Measurements from ENCODE around the gene BTBD7. TPM values are rescaled to one million over a fixed set of nuclear protein-coding genes. Genes with fewer than 3 reads are reported as not detected.
A peak's percentile ranks its signal among the peaks of the same experiment; 100 is the strongest.
"Not testable (repeated sequence)": the region's sequence is repeated elsewhere in the genome, so short reads cannot be mapped to it uniquely, and the experiment has no call there.

Gene BTBD7, protein sequence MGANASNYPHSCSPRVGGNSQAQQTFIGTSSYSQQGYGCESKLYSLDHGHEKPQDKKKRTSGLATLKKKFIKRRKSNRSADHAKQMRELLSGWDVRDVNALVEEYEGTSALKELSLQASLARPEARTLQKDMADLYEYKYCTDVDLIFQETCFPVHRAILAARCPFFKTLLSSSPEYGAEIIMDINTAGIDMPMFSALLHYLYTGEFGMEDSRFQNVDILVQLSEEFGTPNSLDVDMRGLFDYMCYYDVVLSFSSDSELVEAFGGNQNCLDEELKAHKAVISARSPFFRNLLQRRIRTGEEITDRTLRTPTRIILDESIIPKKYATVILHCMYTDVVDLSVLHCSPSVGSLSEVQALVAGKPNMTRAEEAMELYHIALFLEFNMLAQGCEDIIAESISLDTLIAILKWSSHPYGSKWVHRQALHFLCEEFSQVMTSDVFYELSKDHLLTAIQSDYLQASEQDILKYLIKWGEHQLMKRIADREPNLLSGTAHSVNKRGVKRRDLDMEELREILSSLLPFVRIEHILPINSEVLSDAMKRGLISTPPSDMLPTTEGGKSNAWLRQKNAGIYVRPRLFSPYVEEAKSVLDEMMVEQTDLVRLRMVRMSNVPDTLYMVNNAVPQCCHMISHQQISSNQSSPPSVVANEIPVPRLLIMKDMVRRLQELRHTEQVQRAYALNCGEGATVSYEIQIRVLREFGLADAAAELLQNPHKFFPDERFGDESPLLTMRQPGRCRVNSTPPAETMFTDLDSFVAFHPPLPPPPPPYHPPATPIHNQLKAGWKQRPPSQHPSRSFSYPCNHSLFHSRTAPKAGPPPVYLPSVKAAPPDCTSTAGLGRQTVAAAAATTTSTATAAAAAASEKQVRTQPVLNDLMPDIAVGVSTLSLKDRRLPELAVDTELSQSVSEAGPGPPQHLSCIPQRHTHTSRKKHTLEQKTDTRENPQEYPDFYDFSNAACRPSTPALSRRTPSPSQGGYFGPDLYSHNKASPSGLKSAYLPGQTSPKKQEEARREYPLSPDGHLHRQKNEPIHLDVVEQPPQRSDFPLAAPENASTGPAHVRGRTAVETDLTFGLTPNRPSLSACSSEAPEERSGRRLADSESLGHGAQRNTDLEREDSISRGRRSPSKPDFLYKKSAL
- 9.4 and 12.7 TPM in 2 replicates for total RNA-seq (2014; rRNA removed; shearing (Covaris generic))

DNA sequence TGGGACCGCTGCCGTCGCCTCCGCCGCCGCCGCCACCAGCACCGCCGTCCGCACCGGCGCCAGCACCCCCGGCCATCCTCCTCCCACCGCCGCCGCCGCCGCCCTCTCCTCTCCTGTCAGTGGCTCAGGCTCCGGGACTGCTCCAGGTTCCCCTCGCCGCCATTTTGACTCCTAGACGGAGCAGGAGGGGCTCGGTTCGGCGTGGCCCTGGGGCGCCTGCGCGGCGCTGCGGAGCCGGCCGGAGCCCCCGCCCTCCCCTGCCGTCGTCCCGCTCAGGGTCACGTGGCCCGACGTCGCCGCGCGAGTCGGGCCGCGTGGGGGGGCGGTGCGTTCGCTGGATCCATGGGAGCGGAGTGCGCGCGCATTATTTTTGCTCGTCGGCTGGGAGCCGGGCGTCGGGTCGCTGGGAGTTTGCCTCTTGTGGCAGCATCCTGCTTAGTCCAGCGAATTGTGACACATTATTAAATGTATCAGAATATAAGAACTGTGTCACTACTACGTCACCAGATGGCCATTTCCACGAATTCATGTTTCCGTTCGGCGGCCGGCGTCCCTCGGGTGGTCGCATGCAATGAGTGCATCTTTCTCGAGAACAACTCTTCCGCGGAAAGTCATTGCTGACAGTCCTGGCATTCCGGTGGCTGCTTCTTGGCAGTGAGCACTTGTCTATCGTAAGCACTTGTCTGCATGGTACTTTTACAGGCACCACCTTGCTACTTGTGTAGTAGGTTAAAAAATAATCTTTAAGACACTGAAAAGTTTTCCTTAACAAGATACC, at the start of gene BTBD7:
Gene BTBD7 (minus strand): TSS at position 184 of the 778 bp plus-strand sequence. CDS start 36,985 bp downstream, outside the sequence.
- in situ Hi-C loops (cut with HindIII; ENCODE audit: low sequenced_read_pairs), result no loop called here
- peak; percentile 90 for DNase-seq (ENCODE audit: low spot score)

DNA sequence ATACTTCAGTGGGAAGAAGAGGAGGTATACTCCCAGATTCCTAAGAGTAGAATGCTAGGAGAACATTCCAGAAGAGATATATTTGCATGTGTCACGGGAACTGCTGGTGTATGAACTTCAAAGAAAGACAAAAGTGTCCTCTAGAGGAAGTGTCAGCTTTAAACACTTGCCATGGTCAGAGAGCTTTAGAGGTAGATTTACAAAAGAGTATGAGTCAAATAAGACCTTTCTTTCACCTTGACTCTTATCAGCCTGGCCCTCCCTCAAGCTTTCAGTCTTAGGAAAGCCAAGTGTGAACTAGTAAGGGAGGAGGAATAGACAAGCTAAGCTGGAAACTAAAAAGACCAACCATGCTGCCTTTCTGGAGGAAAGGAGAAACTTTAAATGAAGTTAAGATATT, 48.8 kb upstream of the BTBD7 start:
- DNase-seq (ENCODE audit: low spot score), result no peak
- in situ Hi-C loops (cut with HindIII; ENCODE audit: low sequenced_read_pairs), result no loop called here

DNA sequence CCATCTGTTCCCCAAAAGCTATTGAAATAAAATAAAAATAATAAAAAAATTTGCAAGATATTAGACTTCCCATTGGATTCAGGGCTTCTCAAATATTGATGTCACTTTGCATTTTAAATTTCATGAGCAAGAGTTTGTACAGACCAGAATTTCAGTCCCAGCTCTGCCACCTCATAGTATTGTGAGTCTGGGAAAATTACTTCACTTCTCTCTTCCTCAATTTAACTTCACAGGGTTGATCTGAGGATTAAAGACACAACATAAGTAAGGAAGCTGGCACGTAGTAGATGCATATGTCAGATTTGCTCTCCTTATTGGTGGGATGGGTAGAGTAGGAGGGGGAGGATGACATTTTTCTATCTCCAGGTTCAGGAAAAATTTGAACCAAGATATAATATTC, 47.0 kb upstream of the BTBD7 start:
- in situ Hi-C loops (cut with HindIII; ENCODE audit: low sequenced_read_pairs), result no loop called here
- DNase-seq (ENCODE audit: low spot score), result no peak

DNA sequence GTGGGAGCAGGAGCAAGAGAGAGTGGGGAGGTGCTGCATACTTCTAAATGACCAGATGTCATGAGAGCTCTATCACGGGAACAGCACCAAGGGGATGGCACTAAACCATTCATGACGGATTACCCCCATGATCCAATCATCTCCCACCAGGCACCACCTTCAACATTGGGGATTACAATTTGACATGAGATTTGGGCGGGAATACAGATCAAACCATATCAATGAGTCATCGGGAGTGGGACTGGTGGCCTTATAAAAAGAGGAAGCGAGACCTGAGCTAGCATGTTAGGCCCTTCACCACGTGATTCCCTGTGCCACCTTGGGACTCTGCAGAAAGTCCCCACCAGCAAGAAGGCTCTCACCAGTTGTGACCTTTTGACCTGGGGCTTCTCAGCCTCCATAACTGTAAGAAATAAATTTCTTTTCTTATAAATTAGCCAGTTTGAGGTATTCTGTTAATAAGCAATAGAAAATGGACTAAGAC, 42.9 kb upstream of the BTBD7 start:
- in situ Hi-C loops (cut with HindIII; ENCODE audit: low sequenced_read_pairs), result no loop called here
- no peak for DNase-seq (ENCODE audit: low spot score)

DNA sequence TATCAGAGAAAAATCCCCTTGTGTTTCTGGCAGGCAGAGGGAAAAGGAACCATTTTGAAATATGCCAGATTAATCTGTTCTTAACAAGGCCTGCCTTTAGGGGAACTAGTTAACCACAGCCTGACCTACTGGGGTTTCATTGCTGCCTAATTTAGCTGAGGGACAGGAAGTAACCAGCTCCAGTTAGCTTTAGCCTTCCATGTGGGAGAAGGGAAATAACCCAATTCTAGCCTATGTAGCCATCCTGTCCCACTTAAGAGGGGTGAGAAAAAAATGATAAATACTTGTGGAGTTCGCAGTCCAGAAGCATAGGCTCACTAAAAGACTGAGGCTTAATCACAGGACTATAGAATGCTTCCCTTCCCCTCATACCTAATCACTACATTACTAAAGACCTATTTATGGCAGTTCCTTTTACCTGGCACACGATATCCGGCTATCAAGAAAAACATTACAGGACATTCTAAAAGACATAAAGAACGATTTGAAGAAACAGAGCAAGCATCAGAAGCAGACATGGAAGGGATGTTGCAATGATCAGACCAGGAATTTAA, 37.0 kb upstream of the BTBD7 start:
- in situ Hi-C loops (cut with HindIII; ENCODE audit: low sequenced_read_pairs), result no loop called here
- DNase-seq (ENCODE audit: low spot score), result no peak

DNA sequence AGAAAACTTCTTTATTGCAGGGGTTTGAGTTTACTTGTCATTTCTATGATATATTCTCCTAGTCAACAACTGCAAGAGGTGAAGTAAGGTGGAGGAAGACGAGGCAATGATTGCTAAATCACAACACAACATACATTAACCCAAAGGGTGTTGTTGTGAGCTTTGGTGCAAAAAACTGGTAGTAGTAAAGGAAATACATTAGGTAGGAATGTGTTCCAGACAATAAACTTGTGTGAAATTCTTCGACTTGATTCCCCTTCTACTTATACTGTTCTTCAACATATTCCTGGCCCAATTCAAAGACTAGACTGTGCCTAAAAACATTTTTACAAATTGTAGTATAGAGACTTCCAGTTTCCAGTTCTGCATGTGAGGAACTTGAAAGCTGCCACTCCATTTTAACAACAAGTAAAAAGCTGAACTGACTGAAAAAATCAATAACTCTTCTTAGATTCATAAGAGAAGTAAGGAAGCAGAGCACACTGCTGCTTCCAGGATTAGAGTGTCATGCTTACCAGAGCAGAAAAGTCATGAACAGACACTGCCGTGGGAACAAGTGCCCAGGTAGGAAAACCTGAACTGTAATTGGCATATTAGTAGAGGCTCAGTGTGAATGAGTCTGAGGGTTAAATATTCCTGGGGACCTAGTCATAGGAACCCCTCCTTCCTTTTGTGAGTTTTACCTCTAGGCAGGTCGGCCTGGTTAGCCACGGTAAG, 36.3 kb upstream of the BTBD7 start:
- no peak for DNase-seq (ENCODE audit: low spot score)
- in situ Hi-C loops (cut with HindIII; ENCODE audit: low sequenced_read_pairs), result no loop called here

DNA sequence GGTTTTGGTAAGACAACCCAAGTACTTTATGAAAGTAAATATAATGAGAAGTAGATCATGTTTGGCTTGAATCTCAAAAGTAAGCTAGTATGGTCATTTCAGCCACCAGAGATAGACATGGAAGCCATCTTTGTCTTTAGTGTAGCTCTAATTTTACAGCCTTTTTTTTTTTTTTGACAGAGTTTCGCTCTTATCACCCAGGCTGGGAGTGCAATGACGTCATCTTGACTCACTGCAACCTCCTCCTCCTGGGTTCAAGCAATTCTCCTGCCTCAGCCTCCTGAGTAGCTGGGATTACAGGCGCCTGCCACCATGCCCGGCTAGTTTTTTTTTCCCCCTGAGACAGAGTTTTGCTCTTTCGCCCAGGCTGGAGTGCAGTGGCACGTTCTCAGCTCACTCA, 22.0 kb upstream of the BTBD7 start:
- DNase-seq (ENCODE audit: low spot score); in situ Hi-C loops (cut with HindIII; ENCODE audit: low sequenced_read_pairs): not testable (repeated sequence)

DNA sequence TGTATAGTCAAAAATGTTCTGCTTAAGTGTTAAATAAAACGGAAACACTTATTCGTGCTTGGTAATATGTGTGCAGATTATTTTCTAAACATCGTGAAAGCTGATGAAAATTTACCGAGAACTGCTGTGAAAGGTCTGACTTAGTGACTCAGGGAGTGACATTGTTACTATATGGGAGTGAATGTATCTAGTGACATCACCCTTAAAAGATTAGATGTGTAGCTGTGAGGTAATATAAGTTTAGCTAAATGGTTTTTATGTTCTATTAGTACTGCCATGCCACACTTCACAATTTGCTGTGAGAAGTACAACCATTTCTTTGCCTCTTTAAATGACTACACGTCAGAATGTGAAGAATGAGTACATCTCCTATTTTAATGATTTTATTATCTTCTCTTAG, 15.5 kb upstream of the BTBD7 start:
- DNase-seq (ENCODE audit: low spot score), result no peak

DNA sequence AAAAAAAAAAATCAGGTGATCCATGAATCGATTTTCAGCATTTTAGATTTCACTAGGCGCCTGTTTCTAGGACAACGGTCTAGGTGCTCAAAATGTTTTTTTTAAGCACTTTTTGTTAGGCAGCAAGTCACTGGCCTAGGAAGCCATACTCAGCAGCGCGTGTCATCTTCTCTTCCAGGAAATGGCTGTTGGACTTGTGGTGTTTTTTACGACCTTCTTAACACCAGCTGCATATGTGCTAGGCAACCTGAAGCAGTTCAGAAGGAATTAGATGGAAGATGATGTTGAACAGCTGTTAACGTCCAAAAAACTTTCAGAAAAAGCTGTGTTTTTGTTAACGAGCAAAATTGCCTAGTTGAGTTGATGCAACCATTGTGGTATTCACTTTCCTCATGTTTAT, 15.0 kb upstream of the BTBD7 start:
- in situ Hi-C loops (cut with HindIII; ENCODE audit: low sequenced_read_pairs), result no loop called here
- no peak for DNase-seq (ENCODE audit: low spot score)

More for the DNA sequence above, 15.5 kb upstream of the BTBD7 start:
- in situ Hi-C loops (cut with HindIII; ENCODE audit: low sequenced_read_pairs), result no loop called here

DNA sequence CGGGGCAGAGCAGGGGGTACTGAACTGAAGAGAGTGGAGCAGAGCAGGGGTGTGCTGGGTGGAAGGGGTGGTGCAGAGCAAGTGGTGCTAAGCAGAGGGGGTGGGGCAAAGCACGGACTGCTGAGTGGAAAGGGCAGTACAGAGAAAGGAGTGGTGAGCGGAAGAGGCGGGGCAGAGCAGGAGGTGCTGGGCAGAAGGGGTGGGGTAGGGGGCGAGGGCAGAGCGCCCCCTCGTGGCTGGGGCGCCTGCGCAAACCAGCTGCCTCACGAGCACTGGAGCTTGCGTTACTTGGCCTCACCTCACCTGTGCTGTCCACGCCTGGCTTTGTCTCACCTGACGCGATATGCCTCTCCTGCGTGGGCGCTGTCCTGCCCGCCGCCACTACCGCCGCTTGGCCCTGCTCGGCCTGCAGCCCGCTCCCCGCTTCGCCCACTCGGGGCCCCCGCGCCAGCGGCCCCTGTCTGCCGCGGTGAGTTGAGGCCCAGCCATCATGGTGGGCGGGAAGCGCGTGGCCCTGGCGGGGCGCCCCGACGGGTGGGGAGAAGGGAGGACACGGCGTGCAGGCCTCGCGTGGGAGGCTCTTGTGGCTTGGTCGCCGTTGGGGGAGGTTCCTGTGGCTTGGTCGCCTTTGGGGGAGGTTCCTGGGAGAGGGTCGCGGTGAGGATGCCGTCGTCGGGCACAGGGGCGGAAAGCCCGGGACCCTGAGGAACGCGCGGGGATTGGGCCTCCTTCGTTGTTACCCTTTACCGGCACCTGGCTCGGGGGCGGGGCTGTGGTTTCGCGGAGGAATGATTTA, 14.3 kb upstream of the BTBD7 start, which contains the start of gene COX8C:
Gene COX8C (plus strand): TSS at position 257 of the 796 bp plus-strand sequence. CDS start 87 bp downstream, at position 344.
- in situ Hi-C loops (cut with HindIII; ENCODE audit: low sequenced_read_pairs), result no loop called here
- no peak for DNase-seq (ENCODE audit: low spot score)

DNA sequence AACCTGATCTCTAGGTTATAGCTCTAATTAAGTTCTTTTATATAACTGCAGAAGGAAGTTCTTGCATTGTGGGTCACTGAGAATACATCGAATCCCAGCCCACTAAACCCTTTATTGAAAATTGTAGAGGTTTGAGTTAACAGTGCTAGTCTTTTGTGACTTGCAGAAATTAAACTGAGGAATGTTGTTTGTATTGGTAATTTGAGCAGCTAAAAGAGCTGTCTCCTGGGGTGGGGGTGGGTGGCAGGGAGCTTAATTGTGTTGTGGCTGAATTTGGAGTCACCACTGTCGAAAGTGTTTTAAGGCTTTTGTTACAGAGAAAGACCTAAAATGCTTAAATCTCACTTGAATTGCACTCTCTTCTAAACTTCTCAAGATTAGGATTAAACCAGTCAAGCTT, 11.0 kb upstream of the BTBD7 start:
- in situ Hi-C loops (cut with HindIII; ENCODE audit: low sequenced_read_pairs), result no loop called here
- DNase-seq (ENCODE audit: low spot score), result no peak

DNA sequence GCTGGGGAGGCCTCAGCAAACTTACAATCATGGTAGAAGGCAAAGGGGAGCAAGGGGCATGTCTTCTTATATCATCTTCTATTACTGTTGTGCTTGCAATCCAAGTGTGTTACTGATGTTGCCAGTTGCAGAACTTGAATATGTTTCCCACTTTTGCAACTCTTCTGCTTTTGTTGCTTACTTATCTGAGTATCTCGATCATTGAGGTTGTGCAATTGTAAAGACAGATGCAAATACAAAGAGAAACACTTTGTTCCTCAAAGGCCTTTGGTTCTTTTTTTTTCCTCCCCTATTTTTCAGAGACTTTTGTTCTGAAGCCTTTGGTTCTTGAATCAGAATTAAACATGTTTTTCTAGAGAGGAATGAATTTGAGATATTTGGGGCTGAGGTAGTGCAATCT, 10.4 kb upstream of the BTBD7 start:
- DNase-seq (ENCODE audit: low spot score), result no peak
- in situ Hi-C loops (cut with HindIII; ENCODE audit: low sequenced_read_pairs), result no loop called here

DNA sequence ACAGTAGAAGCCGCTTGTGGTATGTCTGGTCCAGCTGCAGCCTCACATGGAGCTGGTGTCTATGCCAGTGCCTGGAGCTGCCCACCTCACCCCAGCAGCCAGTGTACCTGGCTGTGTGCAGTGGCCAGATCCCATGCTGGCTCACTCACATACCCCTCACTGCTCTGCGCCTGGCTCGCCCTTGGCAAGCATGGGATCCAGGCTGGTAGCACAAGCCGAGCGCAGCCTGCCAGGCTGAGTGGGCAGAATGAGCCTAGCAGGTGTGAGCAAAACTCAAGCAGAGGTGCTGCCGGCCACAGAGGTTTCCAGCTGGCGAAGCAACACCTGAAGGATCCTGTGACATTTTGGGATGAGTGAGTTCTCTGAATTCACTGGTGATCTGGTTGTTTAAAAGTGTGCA, 5.0 kb upstream of the BTBD7 start:
- in situ Hi-C loops (cut with HindIII; ENCODE audit: low sequenced_read_pairs), result no loop called here
- DNase-seq (ENCODE audit: low spot score), result no peak

DNA sequence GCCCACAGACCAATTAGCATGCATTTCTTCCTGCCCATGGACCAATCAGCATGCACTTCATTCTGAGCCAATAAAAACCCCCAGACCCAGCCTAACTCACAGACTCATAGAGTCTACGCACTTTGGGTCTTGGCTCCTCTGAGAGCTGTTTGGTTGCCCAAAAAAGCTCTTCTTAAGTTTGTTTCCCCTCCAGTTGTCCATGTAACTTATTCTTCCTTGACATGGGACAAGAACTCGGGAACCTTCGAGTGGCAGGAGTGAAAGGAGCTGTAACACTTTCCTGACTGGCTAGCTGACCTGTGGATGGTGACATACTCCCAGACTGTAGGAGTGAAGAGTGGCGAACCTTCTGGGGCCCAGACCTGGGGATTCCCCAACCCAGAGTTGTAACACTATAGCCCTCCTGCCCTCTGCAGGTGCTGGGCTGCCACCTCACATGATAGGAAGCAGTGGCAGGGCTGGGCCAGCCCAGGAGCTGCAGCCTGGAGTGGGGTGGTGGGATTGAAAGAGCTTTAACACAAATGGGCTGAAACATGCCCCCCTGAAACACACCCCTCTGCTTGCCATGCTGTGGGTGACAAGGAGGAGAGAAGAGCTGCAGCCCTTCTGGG, 4.4 kb upstream of the BTBD7 start:
- no peak for DNase-seq (ENCODE audit: low spot score)

DNA sequence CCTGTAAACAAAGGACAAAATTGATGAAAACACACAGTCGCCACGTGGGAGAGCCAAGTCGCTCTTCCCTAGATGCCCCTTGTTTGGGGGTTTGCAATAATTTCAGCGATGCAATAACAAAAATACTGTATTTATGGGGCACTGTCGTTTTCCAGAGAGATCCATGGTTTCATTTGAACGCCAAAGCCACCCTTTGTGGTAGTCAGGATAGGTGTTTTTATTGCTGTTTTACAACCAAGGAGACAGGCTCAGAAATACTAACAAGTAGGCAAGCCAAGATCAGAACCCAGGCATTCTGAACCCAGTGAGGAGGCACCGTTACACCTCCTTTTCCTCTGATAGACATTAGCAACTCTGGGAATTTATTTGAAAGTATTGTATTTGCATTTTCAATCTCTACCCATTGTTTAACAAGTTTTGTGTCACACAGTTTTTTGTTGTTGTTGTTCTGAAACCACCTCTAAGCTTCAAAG, 831 bp upstream of the BTBD7 start:
- in situ Hi-C loops (cut with HindIII; ENCODE audit: low sequenced_read_pairs), result no loop called here

More for the DNA sequence above, 4.4 kb upstream of the BTBD7 start:
- in situ Hi-C loops (cut with HindIII; ENCODE audit: low sequenced_read_pairs), result no loop called here

DNA sequence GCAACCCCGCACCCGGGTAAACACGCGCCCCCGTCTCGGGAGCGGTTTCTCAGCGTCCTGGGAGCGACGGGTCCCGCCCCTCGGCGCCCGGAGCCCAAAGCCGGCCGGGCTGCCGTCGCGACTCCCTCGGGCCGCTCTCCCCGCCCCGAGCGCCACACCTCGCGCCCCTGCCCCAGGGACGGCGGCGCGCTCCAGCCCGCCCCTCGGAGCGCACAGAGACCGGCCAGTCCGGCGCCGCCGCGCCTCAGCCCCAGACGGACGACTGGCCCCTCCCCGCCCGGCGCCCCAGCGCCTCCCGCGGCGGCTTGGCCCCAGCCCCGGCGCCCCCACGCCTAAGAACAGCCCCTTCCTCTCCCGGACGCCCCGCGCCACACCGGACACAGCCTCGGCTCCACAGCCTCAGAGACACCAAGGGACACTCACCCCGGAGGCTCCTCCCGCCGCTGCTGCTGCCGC, 411 bp downstream of the BTBD7 start:
- in situ Hi-C loops (cut with HindIII; ENCODE audit: low sequenced_read_pairs), result no loop called here
- DNase-seq (ENCODE audit: low spot score), result peak; percentile 44

More for the DNA sequence above, 831 bp upstream of the BTBD7 start:
- DNase-seq (ENCODE audit: low spot score), result no peak

Data from G401 (cell line).